Central memory CD8-positive, alpha-beta T cell (primary cell): ENCODE results near the gene ERCC5.

ENCODE experiments used
- ATAC-seq: fragments of 150-1000 bp; cut with Tn5 transposase; replicated peaks from 2 replicates; pipeline ENCODE4 v1.10.0; 2022; ENCODE audit warnings: mild to moderate bottlenecking, moderate FRiP score, moderate number of reproducible peaks; ENCODE audit not compliant: poor library complexity, severe bottlenecking; ENCODE audit errors: extremely low read depth
- DNase-seq, 2 donors: peaks; one replicate each; pipeline ENCODE4 v3.0.0; 2021; ENCODE audit warnings: low spot score in 2 of 2
- H3K27ac Mint-ChIP-seq: one replicate; pipeline ENCODE4 v1.8.0; 2022; ENCODE audit warnings: low read depth, mild to moderate bottlenecking, moderate library complexity, mixed read lengths
- H3K27me3 Mint-ChIP-seq: one replicate; pipeline ENCODE4 v1.8.0; 2022; ENCODE audit warnings: mixed read lengths
- H3K36me3 Mint-ChIP-seq: one replicate; pipeline ENCODE4 v1.8.0; 2022; ENCODE audit warnings: mild to moderate bottlenecking, moderate library complexity, mixed read lengths; ENCODE audit not compliant: insufficient read depth
- H3K4me1 Mint-ChIP-seq: one replicate; pipeline ENCODE4 v1.8.0; 2022; ENCODE audit warnings: mixed read lengths
- H3K4me3 Mint-ChIP-seq: one replicate; pipeline ENCODE4 v1.8.0; 2022; ENCODE audit warnings: mild to moderate bottlenecking, moderate library complexity, mixed read lengths
- H3K9me3 Mint-ChIP-seq: one replicate; pipeline ENCODE4 v1.8.0; 2022; ENCODE audit warnings: mixed read lengths

The ERCC5 gene

GRCh38 chr13:102845630-102846260 is at the start of gene ERCC5:
Gene ERCC5 (plus strand): TSS chr13:102846032. CDS start chr13:102846267, 235 bp downstream.
- H3K4me3 Mint-ChIP-seq, result peak within 1 kb of the TSS; percentile 87
- peaks cover 37% of the 10 kb centered on the region for H3K4me1 Mint-ChIP-seq
- H3K27ac Mint-ChIP-seq, result peak within 1 kb of the TSS; percentile 95
- H3K27me3 Mint-ChIP-seq, result no peaks in the 10 kb centered on the region
- no peaks in the 10 kb centered on the region for H3K9me3 Mint-ChIP-seq
- ATAC-seq, result peak; percentile 78
- peak; percentile 97 to 99 for DNase-seq
- H3K36me3 Mint-ChIP-seq, result peaks cover 31% of the 10 kb centered on the region

DNA sequence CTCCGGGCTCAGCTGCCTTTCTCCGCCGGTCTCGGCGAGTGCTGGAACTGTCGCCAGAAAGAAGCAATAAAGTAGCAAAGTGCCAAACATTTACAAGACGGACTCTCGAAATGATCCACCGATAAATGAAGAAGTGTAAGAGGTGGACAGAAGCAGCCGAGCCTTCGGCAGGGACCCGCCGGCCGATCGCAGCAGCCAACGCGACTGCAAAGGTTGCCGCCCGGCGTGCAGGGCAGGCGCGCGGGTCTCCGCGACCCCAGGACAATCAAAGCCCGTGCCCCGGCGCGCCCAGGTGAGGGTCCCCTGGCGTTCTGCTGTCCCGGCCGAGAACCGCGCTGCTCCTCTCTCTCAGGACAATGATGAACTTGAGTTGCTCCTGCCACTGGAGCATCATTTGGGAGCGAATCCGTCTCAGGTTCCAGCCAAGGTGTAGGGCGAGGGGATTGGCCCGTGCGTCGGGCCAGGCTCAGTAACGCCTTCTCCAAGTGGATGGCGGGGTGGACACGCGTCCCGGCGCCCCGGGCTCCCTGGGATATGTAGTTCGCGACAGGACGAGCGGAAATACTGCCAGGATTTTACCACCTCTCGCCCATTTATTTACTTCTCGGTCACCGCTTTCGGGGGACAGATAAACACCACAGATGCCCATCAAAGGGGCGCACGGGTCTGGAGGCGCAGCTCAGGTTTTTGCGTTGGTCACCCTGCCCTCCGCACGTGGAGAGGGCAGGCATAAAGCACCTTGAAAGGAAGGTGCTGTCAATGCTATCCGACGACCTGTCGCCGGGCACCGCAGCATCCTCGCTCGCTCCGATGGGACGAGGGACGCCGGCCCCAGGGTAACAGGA is 47.0 kb upstream of the ERCC5 start, which contains the start of the genes BIVM and POGLUT2:
TSS of gene BIVM (plus strand) at position 539 of the 845 bp plus-strand sequence. CDS start 8,149 bp downstream, outside the sequence.
TSS of gene POGLUT2 (minus strand) at position 396 of the 845 bp plus-strand sequence. CDS start at position 90, 306 bp downstream.
- H3K4me1 Mint-ChIP-seq, result peaks cover 17% of the 10 kb centered on the region
- DNase-seq (peak; percentile 56), ATAC-seq (peak; percentile 76)
- H3K36me3 Mint-ChIP-seq, result peaks cover 11% of the 10 kb centered on the region
- H3K9me3 Mint-ChIP-seq, result no peaks in the 10 kb centered on the region
- no peaks in the 10 kb centered on the region for H3K27me3 Mint-ChIP-seq
- peak within 1 kb of the TSS; percentile 77 for H3K27ac Mint-ChIP-seq
- peak within 1 kb of the TSS; percentile 90 for H3K4me3 Mint-ChIP-seq

DNA sequence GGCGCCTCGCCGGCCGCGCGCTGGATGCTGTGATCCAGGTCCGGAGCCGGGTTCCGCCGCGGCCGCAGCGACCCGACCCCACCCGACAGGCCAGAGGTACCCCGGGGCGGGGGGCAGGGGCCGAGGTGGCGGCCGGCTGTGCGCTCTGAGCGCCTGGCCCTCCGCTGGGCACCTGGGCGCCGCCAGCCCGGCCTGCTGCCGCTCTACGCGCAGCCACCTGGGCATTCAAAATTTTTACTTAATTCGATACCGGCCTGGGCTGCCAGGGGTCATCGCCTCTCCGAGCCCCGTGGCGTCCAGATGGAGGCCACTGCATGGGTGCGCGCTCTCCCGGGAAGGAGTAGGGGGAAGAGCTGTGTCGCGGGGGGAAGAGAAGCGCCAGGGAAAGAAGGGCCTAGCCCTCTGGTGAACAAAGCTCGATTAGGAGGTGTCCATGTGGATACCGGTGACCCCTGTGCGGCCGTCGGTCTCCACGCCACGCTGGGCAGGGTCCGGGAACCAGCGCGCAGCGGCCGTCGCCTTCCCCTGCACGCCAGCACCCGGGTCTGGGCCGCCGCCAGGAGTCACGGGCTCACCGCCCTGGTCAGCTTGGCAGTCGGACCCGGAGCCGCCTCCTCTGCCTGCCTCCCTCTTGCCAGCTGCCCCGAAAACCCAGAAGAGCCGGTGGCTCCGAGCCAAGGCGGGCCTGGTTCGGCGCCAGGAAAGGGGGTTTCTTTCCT is 46.2 kb upstream of the ERCC5 start:
- H3K27ac Mint-ChIP-seq, result peak overlapping the region; percentile 77
- ATAC-seq (no peak), DNase-seq (no peak)
- peaks cover 17% of the 10 kb centered on the region for H3K4me1 Mint-ChIP-seq
- peak overlapping the region; percentile 90 for H3K4me3 Mint-ChIP-seq
- no peaks in the 10 kb centered on the region for H3K9me3 Mint-ChIP-seq
- H3K27me3 Mint-ChIP-seq, result no peaks in the 10 kb centered on the region
- peaks cover 11% of the 10 kb centered on the region for H3K36me3 Mint-ChIP-seq

- Mint-ChIP-seq H3K36me3 (peaks cover 9% of the 10 kb centered on the region), H3K4me1 (peaks cover 17% of the 10 kb centered on the region)
Measured at GRCh38 chr13:102800145-102801041, 45.4 kb upstream of the ERCC5 start.

DNA sequence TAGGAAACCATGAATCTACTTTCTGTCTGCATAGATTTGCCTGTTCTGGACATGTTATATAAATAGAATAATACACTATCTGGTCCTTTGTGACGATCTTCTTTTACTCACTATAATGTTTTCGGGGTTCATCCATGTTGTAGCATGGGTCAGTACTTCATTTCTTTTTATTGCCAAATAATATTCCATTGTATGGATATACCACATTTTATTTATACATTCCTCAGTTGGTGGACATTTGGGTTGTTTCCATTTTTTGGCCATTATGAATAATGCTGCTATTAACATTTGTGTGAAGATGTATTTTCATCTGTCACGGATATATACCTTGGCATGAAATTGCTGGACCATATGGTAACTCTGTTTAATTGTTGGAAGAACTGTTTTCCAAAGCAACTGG is 40.2 kb upstream of the ERCC5 start:
- no peaks in the 10 kb centered on the region for H3K9me3 Mint-ChIP-seq
- DNase-seq (no peak), ATAC-seq (no peak)
- no peak overlapping the region for H3K4me3 Mint-ChIP-seq
- H3K27ac Mint-ChIP-seq, result no peak overlapping the region
- H3K27me3 Mint-ChIP-seq, result no peaks in the 10 kb centered on the region
- peaks cover 9% of the 10 kb centered on the region for H3K36me3 Mint-ChIP-seq
- H3K4me1 Mint-ChIP-seq, result peaks cover 24% of the 10 kb centered on the region

More at GRCh38 chr13:102800145-102801041, 45.4 kb upstream of the ERCC5 start:
- Mint-ChIP-seq H3K27ac (peak overlapping the region; percentile 77), H3K27me3 (no peaks in the 10 kb centered on the region), H3K4me3 (peak overlapping the region; percentile 90), H3K9me3 (no peaks in the 10 kb centered on the region)
- ATAC-seq (peak; percentile 84), DNase-seq (peak; percentile 75 to 77)

GRCh38 chr13:102807699-102808098 is 38.1 kb upstream of the ERCC5 start:
- no peaks in the 10 kb centered on the region for H3K9me3 Mint-ChIP-seq
- peaks cover 3% of the 10 kb centered on the region for H3K36me3 Mint-ChIP-seq
- H3K27me3 Mint-ChIP-seq, result no peaks in the 10 kb centered on the region
- H3K4me1 Mint-ChIP-seq, result peaks cover 26% of the 10 kb centered on the region
- DNase-seq (no peak), ATAC-seq (no peak)
- no peak overlapping the region for H3K27ac Mint-ChIP-seq
- H3K4me3 Mint-ChIP-seq, result no peak overlapping the region

GRCh38 chr13:102812611-102813287 is 33.1 kb upstream of the ERCC5 start:
- DNase-seq, result no peak
- H3K27ac Mint-ChIP-seq, result no peak overlapping the region
- no peak for ATAC-seq
- H3K27me3 Mint-ChIP-seq, result no peaks in the 10 kb centered on the region
- H3K36me3 Mint-ChIP-seq, result peaks cover 6% of the 10 kb centered on the region
- H3K9me3 Mint-ChIP-seq, result no peaks in the 10 kb centered on the region
- H3K4me3 Mint-ChIP-seq, result no peak overlapping the region
- H3K4me1 Mint-ChIP-seq, result peaks cover 32% of the 10 kb centered on the region

- H3K4me3 Mint-ChIP-seq, result no peak overlapping the region
- H3K4me1 Mint-ChIP-seq, result peaks cover 21% of the 10 kb centered on the region
- H3K27ac Mint-ChIP-seq, result no peak overlapping the region
- ATAC-seq (no peak), DNase-seq (no peak)
- H3K27me3 Mint-ChIP-seq, result no peaks in the 10 kb centered on the region
- H3K9me3 Mint-ChIP-seq, result no peaks in the 10 kb centered on the region
- peaks cover 9% of the 10 kb centered on the region for H3K36me3 Mint-ChIP-seq
Measured at GRCh38 chr13:102814025-102814607, 31.7 kb upstream of the ERCC5 start.

DNA sequence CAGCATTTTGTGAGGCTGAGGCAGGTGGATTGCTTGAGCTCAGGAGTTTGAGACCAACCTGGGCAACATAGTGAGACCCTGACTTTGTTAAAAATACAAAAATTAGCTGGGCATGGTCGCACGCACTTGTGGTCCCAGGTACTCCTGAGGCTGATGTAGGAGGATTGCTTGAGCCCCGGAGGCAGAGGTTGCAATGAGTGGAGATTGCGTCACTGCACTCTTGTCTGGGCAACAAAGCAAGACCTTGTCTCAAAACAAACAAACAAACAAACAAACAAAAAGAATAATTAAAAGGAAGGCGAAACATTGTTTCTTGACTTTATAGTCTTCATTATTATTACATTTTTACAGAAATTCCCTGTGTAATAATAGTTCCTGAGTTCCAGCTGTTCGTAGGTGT is 31.0 kb upstream of the ERCC5 start:
- H3K4me1 Mint-ChIP-seq, result peaks cover 20% of the 10 kb centered on the region
- no peak for ATAC-seq
- no peaks in the 10 kb centered on the region for H3K27me3 Mint-ChIP-seq
- H3K9me3 Mint-ChIP-seq, result no peaks in the 10 kb centered on the region
- H3K27ac Mint-ChIP-seq, result no peak overlapping the region
- peaks cover 12% of the 10 kb centered on the region for H3K36me3 Mint-ChIP-seq
- no peak for DNase-seq
- H3K4me3 Mint-ChIP-seq, result no peak overlapping the region

GRCh38 chr13:102815788-102816187 is 30.0 kb upstream of the ERCC5 start:
- H3K4me3 Mint-ChIP-seq, result no peak overlapping the region
- peaks cover 15% of the 10 kb centered on the region for H3K4me1 Mint-ChIP-seq
- ATAC-seq, result no peak
- no peak overlapping the region for H3K27ac Mint-ChIP-seq
- no peaks in the 10 kb centered on the region for H3K9me3 Mint-ChIP-seq
- no peak for DNase-seq
- peaks cover 13% of the 10 kb centered on the region for H3K36me3 Mint-ChIP-seq
- H3K27me3 Mint-ChIP-seq, result no peaks in the 10 kb centered on the region

DNA sequence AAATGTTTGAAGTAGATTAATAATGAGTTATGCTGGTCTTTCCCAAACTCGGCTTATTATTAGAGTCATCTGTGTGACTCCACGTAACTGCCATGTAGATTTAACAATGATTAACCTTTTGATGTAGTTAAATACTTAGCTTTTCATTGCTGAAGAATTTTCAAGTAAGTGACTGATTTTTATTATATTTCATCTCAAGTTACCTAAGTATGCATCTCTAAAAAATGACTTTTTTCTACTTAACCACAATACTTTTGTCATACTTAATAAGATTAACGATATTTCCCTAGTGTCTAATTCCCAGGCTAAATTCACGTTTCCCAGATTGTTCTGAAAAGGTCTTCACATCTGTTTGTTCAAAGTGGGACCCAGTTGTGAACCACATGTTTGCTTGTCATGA is 29.1 kb upstream of the ERCC5 start:
- Mint-ChIP-seq H3K36me3 (peaks cover 13% of the 10 kb centered on the region), H3K4me1 (peaks cover 15% of the 10 kb centered on the region), H3K27ac (no peak overlapping the region), H3K27me3 (no peaks in the 10 kb centered on the region), H3K9me3 (no peaks in the 10 kb centered on the region), H3K4me3 (no peak overlapping the region)
- no peak for DNase-seq
- ATAC-seq, result no peak
